ENCODE measurements around the gene SP5.

DNA sequence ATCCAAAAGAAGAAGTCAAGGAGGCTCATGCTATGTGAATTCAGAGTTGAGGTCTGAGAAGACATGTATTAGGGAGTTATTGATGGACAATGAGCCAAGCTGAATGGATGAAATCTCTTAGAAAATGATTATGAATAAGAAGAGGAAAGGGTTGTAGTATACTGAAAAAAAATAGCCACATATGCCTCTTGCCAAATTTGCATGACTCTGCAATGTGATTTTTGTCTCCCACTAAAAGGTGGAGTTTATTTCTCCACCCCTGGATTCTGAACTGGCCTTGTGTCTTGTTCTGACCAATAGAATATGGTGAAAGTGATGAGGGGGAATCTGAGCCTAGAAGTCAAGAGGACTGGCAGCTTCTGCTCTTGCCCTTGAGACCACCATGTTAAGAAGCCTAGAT, 46.4 kb downstream of the SP5 start:
- TF ChIP-seq CTCF (IDR thresholded peaks at IDR 0.05) = no peak
- TF ChIP-seq POLR2A (IDR thresholded peaks at IDR 0.05) = no peak

Measured in body of pancreas (tissue), 4 donors.